ENCODE data around the gene DTX3. TPM values are rescaled to one million over a fixed set of nuclear protein-coding genes. Genes with fewer than 3 reads are reported as not detected.

Gene DTX3
- total RNA-seq, 1 experiment from 2014 or later: 9.6 TPM

DNA sequence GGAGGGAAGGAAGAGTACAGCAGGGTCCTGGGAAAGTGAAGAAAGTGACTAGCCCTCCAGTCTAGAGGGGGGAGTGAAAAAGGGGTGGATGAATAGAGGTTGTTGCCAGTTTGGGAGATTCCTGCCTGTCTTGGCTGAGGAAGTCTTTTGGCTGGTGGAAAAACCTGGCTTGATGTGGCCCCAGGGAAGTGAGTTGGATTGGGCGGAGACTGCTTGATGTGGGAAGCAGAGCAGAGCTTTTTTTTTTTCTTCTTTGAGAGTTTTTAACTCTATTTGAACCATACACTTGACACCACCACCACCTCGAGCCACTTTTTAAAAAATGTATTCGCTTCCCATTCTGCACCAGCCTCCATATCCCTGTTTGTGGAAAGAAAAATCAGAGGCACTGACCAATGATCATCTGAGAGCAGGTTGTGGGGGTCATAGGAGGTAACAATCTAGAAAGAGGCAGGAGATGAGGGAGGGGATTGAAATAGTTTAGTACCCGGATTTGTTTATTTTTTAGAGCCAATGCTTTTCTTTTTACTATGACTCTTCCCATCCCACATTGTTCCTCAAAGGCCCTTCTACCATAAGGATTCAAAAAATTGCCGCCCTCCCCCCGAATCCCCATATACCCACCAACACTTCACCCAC lies 690 bp upstream of the DTX3 start:
- in situ Hi-C loops (cut with HindIII; ENCODE audit: low pct_unique_long_range_greater_than_20kb, low sequenced_read_pairs): no loop called here

DNA sequence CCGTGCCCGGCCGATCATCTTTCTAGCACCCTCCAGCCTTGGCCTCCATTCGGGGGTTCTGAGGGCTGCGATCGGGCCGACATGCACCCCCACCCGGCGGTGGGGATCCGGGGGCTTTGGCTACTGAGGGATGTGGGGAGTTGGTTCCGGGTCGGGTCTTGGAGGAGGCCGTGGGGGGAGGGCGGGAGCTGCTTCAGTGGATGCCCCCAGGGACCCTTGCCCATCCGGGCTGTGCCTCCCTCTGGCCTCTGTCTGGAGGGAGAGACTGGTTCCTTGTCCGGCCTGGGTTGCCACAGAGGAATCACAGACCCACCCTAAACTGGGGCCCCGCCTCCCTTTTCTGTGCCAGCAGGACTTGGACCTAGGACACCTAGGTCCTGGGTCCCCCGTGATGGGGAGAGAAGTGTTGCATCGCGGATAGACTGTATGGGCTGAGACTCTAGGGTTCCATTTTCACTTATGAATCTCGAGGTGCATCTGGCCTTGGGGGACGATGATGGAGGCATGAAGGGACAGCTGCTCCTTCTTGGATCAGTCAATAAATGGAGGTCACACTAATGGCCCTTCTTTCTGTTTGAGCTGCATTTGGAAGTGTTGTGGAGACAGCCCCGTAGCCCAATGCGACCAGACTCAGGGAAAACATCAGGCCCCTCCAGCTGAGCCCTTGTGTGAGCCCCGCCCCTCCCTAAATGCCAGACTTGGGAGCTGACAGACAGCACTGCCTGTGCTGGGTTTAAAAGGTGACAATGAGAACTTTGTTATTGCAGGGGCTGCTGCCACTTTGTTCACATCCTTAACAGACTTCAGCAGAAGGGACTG lies 577 bp downstream of the DTX3 start:
- DNase-seq (ENCODE audit: low read depth): no peak
- in situ Hi-C loops (cut with HindIII; ENCODE audit: low pct_unique_long_range_greater_than_20kb, low sequenced_read_pairs): no loop called here

More for the DNA sequence above, 690 bp upstream of the DTX3 start:
- peak; percentile 34 for DNase-seq (ENCODE audit: low read depth)

DNA sequence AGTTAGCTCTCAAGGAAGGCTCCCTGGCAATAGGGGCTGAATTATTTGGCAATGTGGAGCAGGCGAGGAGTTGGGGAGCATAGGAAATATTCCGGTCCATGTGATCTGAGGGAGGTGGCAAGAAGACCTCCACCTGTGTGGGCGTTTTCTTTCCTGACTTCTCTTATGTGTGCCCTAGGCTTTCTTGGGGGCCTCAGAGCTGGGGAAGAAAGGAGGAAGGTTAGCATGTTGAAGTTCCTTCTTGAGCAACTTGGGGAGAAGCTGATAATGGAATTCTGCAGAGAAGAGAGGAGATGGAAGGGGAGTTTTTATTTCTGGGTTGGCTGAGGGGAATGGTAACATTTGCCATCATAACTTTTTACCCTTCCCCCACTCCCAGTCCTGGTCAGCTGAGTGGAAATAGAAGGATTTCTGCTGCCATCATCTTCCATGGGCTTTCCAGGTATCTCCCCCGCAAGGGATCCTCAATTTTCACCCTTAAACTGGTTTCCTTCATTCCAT lies 1.2 kb downstream of the DTX3 start:
- no peak for DNase-seq (ENCODE audit: low read depth)
- in situ Hi-C loops (cut with HindIII; ENCODE audit: low pct_unique_long_range_greater_than_20kb, low sequenced_read_pairs): no loop called here

DNA sequence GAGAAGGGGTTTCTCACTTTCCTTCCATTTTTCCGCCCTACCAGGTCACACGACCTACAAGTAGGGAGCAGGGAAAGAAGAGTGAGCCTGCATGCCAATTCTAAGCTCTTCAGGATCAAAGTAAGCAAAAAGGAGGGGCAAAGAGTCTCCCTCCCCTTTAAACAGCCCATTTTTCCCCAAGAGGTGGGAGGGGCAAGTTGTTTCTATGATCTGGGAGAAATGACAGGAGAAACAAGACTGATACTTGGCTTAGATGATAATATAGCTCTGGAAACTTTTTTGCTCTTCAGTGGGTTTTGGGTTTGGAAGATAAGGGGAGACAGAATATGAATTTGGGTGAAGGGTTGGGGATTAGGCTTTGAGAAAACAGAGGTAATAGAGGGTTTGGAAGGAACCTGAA lies 1.8 kb downstream of the DTX3 start:
- in situ Hi-C loops (cut with HindIII; ENCODE audit: low pct_unique_long_range_greater_than_20kb, low sequenced_read_pairs): no loop called here
- DNase-seq (ENCODE audit: low read depth): no peak

DNA sequence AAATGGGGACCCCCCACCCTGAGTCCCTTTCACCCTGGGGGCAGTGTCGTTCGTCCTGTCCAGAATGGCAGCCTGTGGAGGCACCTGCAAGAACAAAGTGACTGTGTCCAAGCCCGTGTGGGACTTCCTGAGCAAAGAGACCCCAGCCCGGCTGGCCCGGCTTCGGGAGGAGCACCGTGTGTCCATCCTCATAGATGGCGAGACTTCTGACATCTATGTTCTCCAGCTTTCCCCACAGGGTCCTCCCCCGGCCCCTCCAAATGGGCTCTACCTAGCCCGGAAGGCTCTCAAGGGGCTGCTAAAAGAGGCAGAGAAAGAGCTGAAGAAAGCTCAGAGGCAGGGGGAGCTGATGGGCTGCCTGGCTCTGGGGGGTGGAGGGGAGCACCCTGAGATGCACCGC lies 2.2 kb downstream of the DTX3 start:
- in situ Hi-C loops (cut with HindIII; ENCODE audit: low pct_unique_long_range_greater_than_20kb, low sequenced_read_pairs): no loop called here
- DNase-seq (ENCODE audit: low read depth): no peak

DNA sequence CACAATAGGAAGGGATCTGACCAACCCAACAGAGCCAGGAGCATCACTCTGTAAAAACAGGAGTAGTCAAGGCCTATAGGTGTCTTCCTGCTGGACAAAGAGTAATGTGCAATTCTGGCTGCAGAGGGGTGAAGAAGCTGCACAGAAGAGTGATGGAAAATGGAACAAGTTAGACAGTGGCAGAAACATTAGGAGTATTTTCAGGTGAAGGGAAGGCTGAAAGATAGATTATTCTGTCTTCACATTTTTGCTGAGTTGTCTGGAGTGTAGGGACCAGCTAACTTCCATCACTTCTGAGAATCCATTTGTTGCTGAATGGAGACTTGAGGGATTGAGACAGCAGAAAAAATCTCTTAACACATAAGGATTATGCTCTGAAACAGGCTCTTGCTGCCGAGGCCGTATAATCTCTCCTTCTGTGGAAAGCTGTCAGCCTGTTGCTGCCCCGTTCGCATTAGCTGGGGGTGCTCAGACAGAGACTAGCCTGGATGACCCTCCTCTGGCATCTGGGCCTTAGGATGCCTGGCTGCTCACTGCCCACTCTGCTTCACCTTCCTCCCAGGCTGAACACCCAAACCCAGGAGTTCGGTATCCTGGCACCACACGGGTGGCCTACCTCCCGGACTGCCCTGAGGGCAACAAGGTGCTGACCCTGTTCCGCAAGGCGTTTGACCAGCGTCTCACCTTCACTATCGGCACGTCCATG lies 3.5 kb downstream of the DTX3 start:
- in situ Hi-C loops (cut with HindIII; ENCODE audit: low pct_unique_long_range_greater_than_20kb, low sequenced_read_pairs): no loop called here
- no peak for DNase-seq (ENCODE audit: low read depth)

DNA sequence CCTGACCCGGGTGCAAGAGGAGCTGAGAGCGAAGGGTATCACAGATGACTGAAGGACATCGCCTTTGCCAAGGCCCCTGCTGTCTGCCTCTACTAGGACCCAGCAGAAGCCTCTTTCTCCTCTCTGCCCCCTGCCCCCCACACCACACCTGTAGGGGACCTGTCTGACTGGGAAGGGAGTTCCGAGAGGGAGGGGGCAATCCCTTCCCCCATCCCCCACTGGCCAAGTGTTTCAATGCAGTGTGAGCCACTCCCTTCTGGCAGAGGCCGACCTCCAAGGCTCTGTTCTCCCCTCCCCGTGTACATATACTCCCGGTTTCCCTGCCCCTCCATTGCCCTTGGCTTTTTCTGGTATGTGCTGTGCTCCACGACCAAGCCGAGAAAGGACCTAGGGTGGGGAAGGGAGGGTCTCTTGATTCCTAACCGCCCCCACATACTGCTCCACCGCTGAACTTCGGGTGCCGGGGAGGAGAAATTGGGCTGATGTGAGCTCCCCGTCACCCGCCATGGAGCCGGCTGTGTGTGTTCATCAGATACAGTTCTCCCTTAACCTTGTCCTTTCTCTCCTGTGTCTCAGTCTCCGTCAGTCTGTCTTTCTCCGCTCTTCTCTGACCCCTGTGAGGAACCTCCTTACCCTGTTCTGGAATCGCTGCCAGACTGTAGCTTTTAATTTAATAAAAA lies 4.6 kb downstream of the DTX3 start:
- in situ Hi-C loops (cut with HindIII; ENCODE audit: low pct_unique_long_range_greater_than_20kb, low sequenced_read_pairs): no loop called here

DNA sequence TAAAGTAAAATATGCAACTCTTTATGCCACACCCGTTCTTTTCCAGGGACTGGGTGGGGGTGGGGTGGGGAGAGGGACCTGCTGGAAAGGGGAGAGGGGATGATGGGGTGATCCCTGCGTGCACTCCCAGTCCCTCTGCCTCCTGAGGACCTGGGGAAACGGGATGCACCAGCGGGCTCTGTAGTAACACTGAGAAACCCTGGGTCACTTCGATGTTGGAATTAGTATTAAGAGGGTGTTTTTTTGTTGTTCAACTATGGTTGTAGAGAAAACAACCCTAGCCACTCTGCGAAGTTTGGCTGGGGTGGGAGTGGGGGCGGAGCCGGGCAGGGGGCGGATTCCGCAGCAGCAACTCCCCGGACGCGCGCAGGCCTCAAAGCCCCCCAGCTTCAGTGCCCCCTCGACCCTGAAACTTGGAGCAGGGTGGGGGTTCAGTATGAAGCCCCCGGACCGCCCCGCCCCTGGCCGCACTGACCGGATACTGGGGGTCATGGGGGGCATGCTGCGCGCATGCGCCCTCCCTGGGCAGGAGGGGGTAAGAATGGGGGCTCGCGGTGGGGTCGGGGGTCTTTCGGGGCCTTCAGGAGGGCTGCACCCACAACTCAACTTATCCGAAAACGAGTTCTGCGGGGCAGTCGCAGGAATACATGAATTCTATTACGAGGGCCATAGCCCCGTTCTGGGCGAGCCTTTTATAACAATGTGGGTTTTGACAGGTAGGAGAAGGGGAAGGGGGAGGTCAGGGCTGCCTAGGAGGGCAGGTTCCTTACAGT lies 5.3 kb downstream of the DTX3 start:
- DNase-seq (ENCODE audit: low read depth): no peak
- in situ Hi-C loops (cut with HindIII; ENCODE audit: low pct_unique_long_range_greater_than_20kb, low sequenced_read_pairs): no loop called here

More for the DNA sequence above, 4.6 kb downstream of the DTX3 start:
- no peak for DNase-seq (ENCODE audit: low read depth)

DNA sequence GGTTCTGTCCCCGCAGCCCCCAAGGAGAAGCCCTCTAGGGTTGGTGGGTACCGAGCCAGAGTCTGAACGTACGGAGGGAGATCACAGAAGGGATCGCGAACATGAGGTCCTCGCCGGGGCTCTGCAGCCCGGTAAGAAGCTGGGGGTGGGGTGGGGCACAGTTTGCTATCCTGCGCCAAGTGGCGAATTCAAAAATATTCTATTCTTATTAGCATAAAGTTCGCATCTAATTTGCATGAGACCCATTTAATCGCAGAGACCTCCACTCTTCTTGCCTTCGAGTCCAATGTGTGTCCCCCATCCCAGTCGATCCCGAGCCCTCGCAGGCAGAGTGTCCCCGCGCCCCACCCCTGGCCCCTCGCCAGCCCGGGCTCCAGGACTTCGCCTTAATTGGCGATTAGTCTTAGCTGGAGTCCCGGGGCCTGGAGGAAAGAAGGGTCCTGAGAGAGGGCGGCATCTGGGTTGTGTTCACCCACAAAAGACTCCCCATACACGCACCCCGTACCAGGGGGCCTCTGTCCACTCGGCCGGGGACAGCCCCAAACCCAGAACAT lies 6.0 kb downstream of the DTX3 start:
- in situ Hi-C loops (cut with HindIII; ENCODE audit: low pct_unique_long_range_greater_than_20kb, low sequenced_read_pairs): no loop called here

DNA sequence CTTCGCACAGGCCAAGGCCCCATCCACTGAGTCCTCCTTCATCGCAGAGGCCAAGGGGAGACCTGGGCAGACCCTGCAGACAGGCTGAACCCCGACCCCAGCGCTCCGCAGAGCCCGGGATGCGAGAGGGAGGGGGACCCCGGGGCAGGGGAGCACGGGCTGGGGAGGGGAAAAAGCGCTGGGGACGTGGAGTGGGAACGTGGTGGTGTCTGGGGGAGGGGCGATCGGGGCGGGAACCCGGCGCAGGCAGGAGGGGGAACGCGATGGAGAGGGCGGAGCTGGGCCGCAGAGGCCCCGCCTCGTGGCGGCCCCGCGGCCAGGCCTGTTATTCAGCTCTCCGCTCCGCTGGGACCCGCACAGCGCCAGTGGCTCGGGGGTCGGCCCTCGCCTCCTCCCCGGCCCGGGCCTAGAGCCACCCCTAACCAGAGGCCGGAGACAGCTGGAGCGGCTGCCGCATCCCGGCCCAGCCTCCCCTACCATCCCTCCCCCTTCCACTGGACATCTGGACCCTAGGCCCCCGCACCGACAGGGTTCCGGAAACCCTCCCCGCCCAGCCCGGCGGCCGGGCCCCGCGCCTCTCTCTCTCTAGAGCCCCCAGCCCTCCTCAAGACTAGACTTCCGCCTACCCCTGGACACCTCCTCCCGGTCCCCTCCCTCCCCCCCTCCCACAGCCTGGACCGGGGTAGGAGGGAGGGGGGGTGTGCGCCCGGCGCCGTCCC lies 6.6 kb downstream of the DTX3 start, which contains the start of gene ARHGEF25:
ARHGEF25 (plus strand) TSS at position 328 of the 719 bp plus-strand sequence. CDS start 460 bp downstream, outside the sequence.
- DNase-seq (ENCODE audit: low read depth): peak; percentile 55
- in situ Hi-C loops (cut with HindIII; ENCODE audit: low pct_unique_long_range_greater_than_20kb, low sequenced_read_pairs): no loop called here

More for the DNA sequence above, 6.0 kb downstream of the DTX3 start:
- DNase-seq (ENCODE audit: low read depth): no peak

DNA sequence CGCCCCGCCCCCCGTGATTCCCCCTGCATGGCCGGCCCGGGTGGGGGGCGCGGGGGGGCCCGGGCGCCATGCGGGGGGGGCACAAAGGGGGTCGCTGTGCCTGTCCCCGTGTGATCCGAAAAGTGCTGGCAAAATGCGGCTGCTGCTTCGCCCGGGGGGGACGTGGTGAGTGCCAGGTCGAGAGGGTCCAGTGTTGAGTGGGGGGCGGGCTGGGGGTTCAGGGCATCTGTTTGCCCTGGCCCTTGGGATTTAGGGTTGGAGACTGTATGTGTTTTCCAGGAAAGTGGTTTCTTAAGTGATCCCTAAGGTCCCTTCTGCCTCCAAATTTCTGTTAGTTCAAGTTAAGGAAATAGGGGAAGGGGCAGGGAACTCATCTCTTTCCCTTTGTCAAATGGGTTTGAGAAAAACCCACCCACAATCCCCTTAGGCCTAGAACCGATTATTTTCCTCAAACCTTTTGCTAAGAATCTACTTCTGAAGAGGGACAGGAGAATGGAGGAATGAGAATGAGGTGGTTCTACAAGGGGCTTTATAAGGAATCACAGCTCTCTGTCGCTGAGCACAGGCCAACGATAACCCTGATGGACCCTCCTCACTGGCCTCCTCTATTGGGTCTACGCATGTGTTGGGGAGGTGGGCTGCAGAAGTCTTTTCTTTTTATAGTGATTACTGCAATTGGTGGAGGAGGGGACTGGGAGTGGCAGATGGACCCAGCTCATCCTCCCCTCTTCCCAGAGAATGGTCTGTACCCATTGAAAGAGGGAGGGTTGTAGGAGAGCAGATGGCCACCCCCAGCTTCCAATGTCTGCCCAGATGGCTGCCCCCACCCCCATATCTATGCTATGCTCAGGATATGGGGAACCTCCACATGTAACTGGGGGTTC lies 7.4 kb downstream of the DTX3 start:
- DNase-seq (ENCODE audit: low read depth): no peak
- in situ Hi-C loops (cut with HindIII; ENCODE audit: low pct_unique_long_range_greater_than_20kb, low sequenced_read_pairs): no loop called here

DNA sequence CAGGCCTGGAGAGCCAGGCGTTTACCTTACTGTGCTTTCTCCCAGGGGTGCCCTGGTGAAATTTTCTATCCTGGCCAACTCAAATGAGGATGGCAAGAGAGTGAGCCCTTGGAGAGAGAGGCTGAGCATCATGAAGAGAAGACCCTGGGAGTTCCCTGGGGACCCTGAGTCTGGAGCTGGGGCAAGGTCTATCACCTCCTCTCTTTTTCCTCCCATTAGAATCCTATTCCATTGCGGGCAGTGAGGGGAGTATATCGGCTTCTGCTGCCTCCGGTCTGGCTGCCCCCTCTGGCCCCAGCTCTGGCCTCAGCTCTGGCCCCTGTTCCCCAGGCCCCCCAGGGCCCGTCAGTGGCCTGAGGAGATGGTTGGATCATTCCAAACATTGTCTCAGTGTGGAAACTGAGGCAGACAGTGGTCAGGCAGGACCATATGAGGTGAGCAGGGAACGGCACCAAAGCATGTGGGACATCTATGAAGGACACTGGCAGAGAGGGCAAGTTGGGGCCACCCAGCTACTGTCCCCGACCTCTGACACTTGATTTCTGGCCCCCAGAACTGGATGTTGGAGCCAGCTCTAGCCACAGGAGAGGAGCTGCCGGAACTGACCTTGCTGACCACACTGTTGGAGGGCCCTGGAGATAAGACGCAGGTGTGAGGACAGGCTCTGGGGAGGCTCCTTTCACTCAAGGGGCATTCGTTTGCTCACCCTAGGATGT lies 8.2 kb downstream of the DTX3 start:
- DNase-seq (ENCODE audit: low read depth): no peak
- in situ Hi-C loops (cut with HindIII; ENCODE audit: low pct_unique_long_range_greater_than_20kb, low sequenced_read_pairs): no loop called here

DNA sequence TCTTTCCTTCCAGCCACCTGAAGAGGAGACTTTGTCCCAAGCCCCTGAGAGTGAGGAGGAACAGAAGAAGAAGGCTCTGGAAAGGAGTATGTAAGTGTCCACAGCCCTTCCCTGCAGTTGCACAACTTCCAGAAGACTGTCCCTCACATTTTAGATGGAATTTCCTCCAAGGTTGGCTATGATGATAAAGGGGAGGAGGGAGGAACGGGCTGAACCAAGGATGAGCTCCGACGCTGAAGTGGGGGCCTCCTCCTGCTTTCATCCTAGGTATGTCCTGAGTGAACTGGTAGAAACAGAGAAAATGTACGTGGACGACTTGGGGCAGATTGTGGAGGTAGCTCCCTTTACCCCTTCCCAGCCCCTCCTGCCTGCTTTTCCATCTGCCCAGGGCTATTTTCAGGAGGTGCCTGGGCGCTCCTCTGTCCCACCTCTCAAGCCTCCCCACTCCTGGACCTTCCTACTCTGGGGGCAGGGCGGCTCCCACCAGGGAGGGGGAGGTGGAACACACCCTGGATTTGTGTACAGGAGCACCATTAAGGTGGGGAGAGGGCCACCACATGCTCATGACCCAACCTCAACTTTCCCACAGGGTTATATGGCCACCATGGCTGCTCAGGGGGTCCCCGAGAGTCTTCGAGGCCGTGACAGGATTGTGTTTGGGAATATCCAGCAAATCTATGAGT lies 8.9 kb downstream of the DTX3 start:
- in situ Hi-C loops (cut with HindIII; ENCODE audit: low pct_unique_long_range_greater_than_20kb, low sequenced_read_pairs): no loop called here
- no peak for DNase-seq (ENCODE audit: low read depth)

DNA sequence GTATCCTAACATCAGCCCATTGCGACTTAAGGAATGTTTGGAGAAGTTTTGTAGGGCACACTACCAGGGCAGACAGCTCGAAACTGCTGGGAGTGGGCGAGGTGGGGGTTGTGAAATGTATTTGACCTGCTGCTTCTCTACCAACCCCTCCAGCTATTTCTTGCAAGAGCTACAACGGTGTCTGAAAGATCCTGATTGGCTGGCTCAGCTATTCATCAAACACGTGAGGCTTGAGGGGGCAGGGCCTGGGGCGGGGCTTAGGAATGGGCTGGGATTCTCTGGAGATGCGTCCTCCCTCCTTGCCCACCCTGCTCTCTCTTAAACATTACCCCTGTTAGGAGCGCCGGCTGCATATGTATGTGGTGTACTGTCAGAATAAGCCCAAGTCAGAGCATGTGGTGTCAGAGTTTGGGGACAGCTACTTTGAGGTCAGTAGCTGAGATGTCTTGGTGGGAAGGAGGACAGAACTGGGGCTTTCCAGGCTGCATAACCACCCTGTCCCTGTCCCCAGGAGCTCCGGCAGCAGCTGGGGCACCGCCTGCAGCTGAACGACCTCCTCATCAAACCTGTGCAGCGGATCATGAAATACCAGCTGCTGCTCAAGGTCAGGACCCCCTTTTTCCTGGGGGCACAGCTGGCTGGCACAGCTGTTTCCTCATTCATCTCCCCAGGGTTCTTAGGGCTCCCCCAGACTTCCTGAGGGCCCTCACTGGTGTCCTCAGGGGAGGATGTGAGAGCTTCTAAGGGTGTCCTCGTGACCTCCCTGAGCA lies 9.7 kb downstream of the DTX3 start:
- DNase-seq (ENCODE audit: low read depth): no peak
- in situ Hi-C loops (cut with HindIII; ENCODE audit: low pct_unique_long_range_greater_than_20kb, low sequenced_read_pairs): no loop called here

All from Caki2 (cell line).